ENCODE data around the gene SNX8. TPM values are rescaled to one million over a fixed set of nuclear protein-coding genes. Genes with fewer than 3 reads are reported as not detected.
A peak's percentile ranks its signal among the peaks of the same experiment; 100 is the strongest.

SNX8 gene
- total and polyA plus RNA-seq, 2 of the 13 experiments (the other 11 are each of a cell fraction or from before 2014, with no cell fraction given) = 20.6 to 45.2 TPM

DNA sequence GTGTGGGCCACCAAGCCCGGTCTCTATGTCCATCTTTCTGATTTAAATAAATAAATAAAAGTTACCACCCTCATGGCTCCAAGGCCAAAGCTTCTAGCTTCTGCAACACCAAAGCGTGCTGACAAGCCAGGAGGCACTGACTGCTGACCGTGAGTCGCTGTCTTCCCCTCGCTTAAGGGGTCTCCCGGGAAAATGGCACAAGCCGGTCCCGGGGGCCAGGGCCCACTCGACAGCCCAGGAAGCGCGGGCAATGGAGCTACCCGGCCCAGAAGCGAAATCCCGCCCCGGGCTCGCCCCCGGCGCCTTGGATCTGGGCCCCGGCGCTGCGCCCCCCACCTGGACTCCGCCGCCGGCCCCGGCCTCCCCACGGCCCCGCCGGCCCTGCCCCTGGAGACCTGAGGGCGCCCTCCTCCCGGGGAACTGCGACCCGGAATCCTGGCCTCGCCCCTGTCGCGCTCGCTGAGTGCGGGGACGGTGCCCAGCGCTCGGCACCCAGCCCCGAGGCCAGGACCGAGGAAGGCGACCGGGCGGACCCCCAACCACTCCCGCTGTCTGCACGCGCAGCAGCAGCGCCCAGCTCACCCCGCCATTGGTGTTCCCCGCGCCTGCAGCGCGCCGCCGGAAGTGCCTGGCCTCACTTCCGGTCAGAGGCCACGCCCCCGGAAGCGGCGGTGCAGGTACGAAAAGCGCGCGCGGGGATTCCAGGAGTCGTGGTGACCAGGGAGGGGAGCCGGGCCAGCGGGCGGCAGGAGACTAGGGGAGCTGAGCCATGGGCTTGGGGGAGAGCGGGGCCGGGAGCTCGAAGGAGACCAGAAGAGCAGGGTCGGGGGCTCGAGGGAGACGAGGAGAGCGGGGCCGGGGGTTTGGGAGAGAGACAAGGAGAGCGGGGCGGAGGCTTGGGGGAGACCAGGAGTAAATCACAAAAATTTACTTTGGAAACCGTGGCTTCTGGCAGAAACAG, 72.4 kb downstream of the SNX8 start, which contains the start of the genes MRM2 and NUDT1 (continued):
- TF ChIP-seq ZNF333 (CRISPR knock-in tag; IDR thresholded peaks at IDR 0.05; ENCODE audit: borderline replicate concordance) = no peak
- peak; percentile 77 for TF ChIP-seq ZSCAN21 (CRISPR knock-in tag; IDR thresholded peaks at IDR 0.05; ENCODE audit: borderline replicate concordance)
- no peak for TF ChIP-seq ARNT (IDR thresholded peaks at IDR 0.05)
- TF ChIP-seq ZFP82 (CRISPR knock-in tag; IDR thresholded peaks at IDR 0.05; ENCODE audit: borderline replicate concordance) = no peak
- no peak for TF ChIP-seq ATM (IDR thresholded peaks at IDR 0.05; ENCODE audit: borderline replicate concordance)
- peak; percentile 66 for TF ChIP-seq IRF2 (CRISPR knock-in tag; IDR thresholded peaks at IDR 0.05)
- no peak for TF ChIP-seq HHEX (CRISPR knock-in tag; IDR thresholded peaks at IDR 0.05)
- no peak for TF ChIP-seq ATF1 (CRISPR knock-in tag; IDR thresholded peaks at IDR 0.05)
- TF ChIP-seq SALL2 (CRISPR knock-in tag; IDR thresholded peaks at IDR 0.05) = peak; percentile 80
- TF ChIP-seq ZZZ3 (CRISPR knock-in tag; IDR thresholded peaks at IDR 0.05; ENCODE audit: borderline replicate concordance) = 0 out of 2 replicates have a peak, but pooled peaks have one; percentile 22
- TF ChIP-seq STAG1 (CRISPR knock-in tag; IDR thresholded peaks at IDR 0.05) = 0 out of 2 replicates have a peak, but pooled peaks have one; percentile 2
- TF ChIP-seq CCAR2 (optimal IDR thresholded peaks at IDR 0.05; ENCODE audit: low read depth, low read length) = no peak
- TF ChIP-seq ZNF292 (CRISPR knock-in tag; IDR thresholded peaks at IDR 0.05; ENCODE audit: borderline replicate concordance, low read depth) = no peak
- TF ChIP-seq SRY (CRISPR knock-in tag; IDR thresholded peaks at IDR 0.05) = peak; percentile 74; the same call in 1 of the 2 replicates
- TF ChIP-seq GLI4 (CRISPR knock-in tag; IDR thresholded peaks at IDR 0.05; ENCODE audit: borderline replicate concordance) = peak; percentile 85
- TF ChIP-seq ZBTB1 (CRISPR knock-in tag; IDR thresholded peaks at IDR 0.05; ENCODE audit: borderline replicate concordance) = no peak
- TF ChIP-seq, protein P1, sequence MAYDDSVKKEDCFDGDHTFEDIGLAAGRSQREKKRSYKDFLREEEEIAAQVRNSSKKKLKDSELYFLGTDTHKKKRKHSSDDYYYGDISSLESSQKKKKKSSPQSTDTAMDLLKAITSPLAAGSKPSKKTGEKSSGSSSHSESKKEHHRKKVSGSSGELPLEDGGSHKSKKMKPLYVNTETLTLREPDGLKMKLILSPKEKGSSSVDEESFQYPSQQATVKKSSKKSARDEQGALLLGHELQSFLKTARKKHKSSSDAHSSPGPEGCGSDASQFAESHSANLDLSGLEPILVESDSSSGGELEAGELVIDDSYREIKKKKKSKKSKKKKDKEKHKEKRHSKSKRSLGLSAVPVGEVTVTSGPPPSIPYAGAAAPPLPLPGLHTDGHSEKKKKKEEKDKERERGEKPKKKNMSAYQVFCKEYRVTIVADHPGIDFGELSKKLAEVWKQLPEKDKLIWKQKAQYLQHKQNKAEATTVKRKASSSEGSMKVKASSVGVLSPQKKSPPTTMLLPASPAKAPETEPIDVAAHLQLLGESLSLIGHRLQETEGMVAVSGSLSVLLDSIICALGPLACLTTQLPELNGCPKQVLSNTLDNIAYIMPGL (CRISPR knock-in tag; IDR thresholded peaks at IDR 0.05; ENCODE audit: borderline replicate concordance in 1 of 2, low read depth in 1 of 2) = peak; percentile 70 to 81; a peak in 3 of 4 replicates
- TF ChIP-seq SMAD3 (CRISPR knock-in tag; IDR thresholded peaks at IDR 0.05) = 0 out of 2 replicates have a peak, but pooled peaks have one; percentile 56
- peak; percentile 97 for TF ChIP-seq HNRNPK (IDR thresholded peaks at IDR 0.05; ENCODE audit: low read depth, low read length, poor library complexity, severe bottlenecking)
- TF ChIP-seq SNAI1 (CRISPR knock-in tag; IDR thresholded peaks at IDR 0.05; ENCODE audit: borderline replicate concordance) = no peak
- TF ChIP-seq SOX5 (CRISPR knock-in tag; IDR thresholded peaks at IDR 0.05; ENCODE audit: borderline replicate concordance) = no peak; the same call in 1 of the 2 replicates
- TF ChIP-seq CBX1 (IDR thresholded peaks at IDR 0.05; ENCODE audit: low read depth) = peak; percentile 59
- peak; percentile 97 for TF ChIP-seq E2F5 (CRISPR knock-in tag; conservative IDR thresholded peaks at IDR 0.05)
- TF ChIP-seq SRSF9 (IDR thresholded peaks at IDR 0.05; ENCODE audit: borderline replicate concordance, insufficient read depth, low read depth, low read length, poor library complexity, severe bottlenecking) = no peak
- no peak; the same call in 1 of the 2 replicates for TF ChIP-seq ZNF672 (CRISPR knock-in tag; IDR thresholded peaks at IDR 0.05)
- no peak; the same call in 1 of the 2 replicates for TF ChIP-seq ELK4 (CRISPR knock-in tag; IDR thresholded peaks at IDR 0.05; ENCODE audit: borderline replicate concordance)

Measured in HepG2 (cell line).